Ovary (tissue), 3 donors: ENCODE data around the gene RFPL2.

Source experiments
- CTCF ChIP-seq, 3 donors: fragments of 450-650 bp in 2 of 3; fragments of 200-600 bp in 1 of 3; IDR thresholded peaks; one replicate each; pipeline versions ENCODE4 v1.5.1 to v1.8.0; 2016 to 2022; ENCODE audit warnings: antibody characterized with exemption in 3 of 3, mild to moderate bottlenecking in 1 of 3
- EP300 ChIP-seq: sonication (generic); formaldehyde crosslinking; IDR thresholded peaks from one replicate; pipeline ENCODE4 v1.6.1; 2017; ENCODE audit warnings: antibody characterized with exemption
- POLR2A ChIP-seq: fragments of 450-650 bp; IDR thresholded peaks from one replicate; pipeline ENCODE4 v1.6.1; 2017; ENCODE audit warnings: antibody characterized with exemption, mild to moderate bottlenecking, moderate library complexity
- donor health status: DM: no; HTN: no; CAD: no.

GRCh38 chr22:32142600-32142999 is 62.3 kb downstream of the RFPL2 start:
- TF ChIP-seq EP300 = no peak
- no peak for TF ChIP-seq CTCF (IDR thresholded peaks at IDR 0.05)
- TF ChIP-seq POLR2A = no peak
